ENCODE data around the gene MROH8. TPM values are rescaled to one million over a fixed set of nuclear protein-coding genes. Genes with fewer than 3 reads are reported as not detected.
"Not testable (repeated sequence)": the region's sequence is repeated elsewhere in the genome, so short reads cannot be mapped to it uniquely, and the experiment has no call there.

MROH8 gene
- total RNA-seq, 1 donor from 2014 or later: 1.5 TPM

- Histone ChIP-seq H3K36me3 (no peaks in the 10 kb centered on the region), H3K4me1 (no peaks in the 10 kb centered on the region), H3K27ac (no peak overlapping the region), H3K27me3 (no peaks in the 10 kb centered on the region), H3K9me3 (no peaks in the 10 kb centered on the region), H3K4me3 (no peak overlapping the region)
- intact Hi-C loops (cut with DNase I): no loop called here
- TF ChIP-seq CTCF (IDR thresholded peaks at IDR 0.05) (no peak), POLR2AphosphoS5 (IDR thresholded peaks at IDR 0.05; ENCODE audit: insufficient read depth in 1 of 2, low read depth in 1 of 2) (no peak), POLR2A (IDR thresholded peaks at IDR 0.05) (no peak)
- DNase-seq (ENCODE audit: extremely low spot score in 2 of 2): no peak
Measured at GRCh38 chr20:37072293-37073196, 106.8 kb downstream of the MROH8 start.

- Histone ChIP-seq H3K27me3 (no peaks in the 10 kb centered on the region), H3K4me3 (no peak overlapping the region), H3K27ac (no peak overlapping the region), H3K9me3 (no peaks in the 10 kb centered on the region), H3K4me1 (no peaks in the 10 kb centered on the region), H3K36me3 (peaks cover 0 to 2% of the 10 kb centered on the region in 2 donors)
- DNase-seq (ENCODE audit: extremely low spot score in 2 of 2): no peak
- intact Hi-C loops (cut with DNase I): no loop called here
- TF ChIP-seq POLR2A (IDR thresholded peaks at IDR 0.05) (no peak), POLR2AphosphoS5 (IDR thresholded peaks at IDR 0.05; ENCODE audit: insufficient read depth in 1 of 2, low read depth in 1 of 2) (no peak), CTCF (IDR thresholded peaks at IDR 0.05) (no peak)
Measured at GRCh38 chr20:37071481-37071911, 107.9 kb downstream of the MROH8 start.

- H3K4me1 ChIP-seq; intact Hi-C loops (cut with DNase I); H3K4me3 ChIP-seq; H3K9me3 ChIP-seq; H3K27ac ChIP-seq; H3K27me3 ChIP-seq; DNase-seq (ENCODE audit: extremely low spot score in 2 of 2): not testable (repeated sequence)
- peaks cover 0 to 14% of the 10 kb centered on the region in 2 donors for H3K36me3 ChIP-seq
Measured at GRCh38 chr20:37069563-37069962, 109.8 kb downstream of the MROH8 start.

GRCh38 chr20:37066168-37066567 is 113.2 kb downstream of the MROH8 start:
- Histone ChIP-seq H3K27ac (no peak overlapping the region), H3K4me3 (no peak overlapping the region)

GRCh38 chr20:37055276-37055675 is 124.1 kb downstream of the MROH8 start:
- H3K36me3 ChIP-seq: peaks cover 0 to 57% of the 10 kb centered on the region in 2 donors
- intact Hi-C loops (cut with DNase I): no loop called here
- no peak for TF ChIP-seq POLR2AphosphoS5 (IDR thresholded peaks at IDR 0.05; ENCODE audit: insufficient read depth in 1 of 2, low read depth in 1 of 2)
- no peak for TF ChIP-seq CTCF (IDR thresholded peaks at IDR 0.05)
- no peak for TF ChIP-seq POLR2A (IDR thresholded peaks at IDR 0.05)

More at GRCh38 chr20:37066168-37066567, 113.2 kb downstream of the MROH8 start:
- H3K4me1 ChIP-seq: no peaks in the 10 kb centered on the region
- TF ChIP-seq CTCF (IDR thresholded peaks at IDR 0.05) (no peak), POLR2AphosphoS5 (IDR thresholded peaks at IDR 0.05; ENCODE audit: insufficient read depth in 1 of 2, low read depth in 1 of 2) (no peak), POLR2A (IDR thresholded peaks at IDR 0.05) (no peak)
- intact Hi-C loops (cut with DNase I): no loop called here
- H3K36me3 ChIP-seq: peaks cover 0 to 19% of the 10 kb centered on the region in 2 donors
- H3K9me3 ChIP-seq: no peaks in the 10 kb centered on the region
- DNase-seq (ENCODE audit: extremely low spot score in 2 of 2): no peak
- no peaks in the 10 kb centered on the region for H3K27me3 ChIP-seq

More at GRCh38 chr20:37055276-37055675, 124.1 kb downstream of the MROH8 start:
- no peak for DNase-seq (ENCODE audit: extremely low spot score in 2 of 2)
- H3K4me3 ChIP-seq: no peak overlapping the region
- H3K27ac ChIP-seq: no peak overlapping the region
- no peaks in the 10 kb centered on the region for H3K27me3 ChIP-seq
- H3K9me3 ChIP-seq: no peaks in the 10 kb centered on the region
- H3K4me1 ChIP-seq: no peaks in the 10 kb centered on the region

Measured in vagina (tissue), 2 donors.